ELR (cell line): ENCODE measurements around the gene CTSG.
"Not testable (repeated sequence)": the region's sequence is repeated elsewhere in the genome, so short reads cannot be mapped to it uniquely, and the experiment has no call there.

Experiments
- DNase-seq: peaks from one replicate; pipeline ENCODE4 v3.0.0-alpha.2; 2015; ENCODE audit warnings: low read depth

Gene CTSG

GRCh38 chr14:24542346-24542936 lies 33.6 kb downstream of the CTSG start:
- DNase-seq: no peak

GRCh38 chr14:24535737-24536136 lies 40.3 kb downstream of the CTSG start:
- DNase-seq: no peak

GRCh38 chr14:24534286-24534685 lies 41.8 kb downstream of the CTSG start:
- DNase-seq: no peak

- not testable (repeated sequence) for DNase-seq
These were observed 50.0 kb downstream of the CTSG start for GRCh38 chr14:24525877-24526620.
